ENCODE results near the gene NID2. TPM values are rescaled to one million over a fixed set of nuclear protein-coding genes. Genes with fewer than 3 reads are reported as not detected.

The NID2 gene
- total and polyA plus RNA-seq, 10 of the 15 experiments (the other 5 are each of a cell fraction or from before 2014, with no cell fraction given), result 0.04 to 0.49 (median 0.23) TPM; not detected in 3

DNA sequence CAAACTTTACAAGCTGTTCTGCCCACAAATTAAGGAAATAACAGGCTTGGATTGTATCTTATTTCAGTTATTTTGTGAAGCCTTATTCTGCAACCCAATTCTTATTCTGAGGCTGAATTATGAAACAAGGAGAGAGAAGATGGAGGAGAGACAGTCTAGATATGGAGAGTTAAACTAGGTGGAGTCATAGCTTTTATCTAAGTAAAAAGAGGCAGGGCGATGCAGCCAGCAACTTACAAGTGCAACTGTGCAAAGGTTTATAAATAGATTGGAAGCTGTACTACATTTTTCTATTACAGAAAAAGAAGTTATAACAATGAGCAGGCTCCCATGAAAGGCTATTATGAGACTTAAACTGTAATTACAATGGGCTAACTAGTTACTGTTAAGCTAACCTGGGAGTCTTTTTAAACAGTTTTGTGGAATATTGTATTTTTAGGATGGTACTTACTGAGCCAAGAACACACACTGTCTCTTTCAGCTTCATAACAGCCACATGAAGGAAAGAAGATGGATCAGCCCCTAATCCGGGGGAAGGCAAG is 22.4 kb downstream of the NID2 start:
- Histone ChIP-seq H3K79me2 (ENCODE audit: control insufficient read depth, insufficient read depth, low read length) (no peaks in the 10 kb centered on the region), H3K9me3 (replicated peaks; ENCODE audit: control insufficient read depth, insufficient read depth, low read length) (no peaks in the 10 kb centered on the region), H3K4me1 (ENCODE audit: control insufficient read depth, insufficient read depth, low read length) (no peaks in the 10 kb centered on the region), H3K27me3 (replicated peaks in 1 of 2; ENCODE audit: control insufficient read depth in 2 of 2, insufficient read depth in 2 of 2, low read length in 1 of 2) (peaks cover 0 to 4% of the 10 kb centered on the region in 2 experiments; a peak in 2 of 4 replicates), H3K36me3 (ENCODE audit: control insufficient read depth in 2 of 2, insufficient read depth in 2 of 2, low read length in 1 of 2) (no peaks in the 10 kb centered on the region), H4K20me1 (ENCODE audit: control insufficient read depth, insufficient read depth) (no peaks in the 10 kb centered on the region), H3K4me2 (ENCODE audit: control insufficient read depth, insufficient read depth) (no peak overlapping the region), H2AFZ (ENCODE audit: control insufficient read depth, low read depth, low read length) (no peak overlapping the region), H3K27ac (ENCODE audit: control insufficient read depth, insufficient read depth) (no peak overlapping the region), H3K4me3 (no peak overlapping the region), H3K9ac (ENCODE audit: control insufficient read depth, insufficient read depth, low read length) (no peak overlapping the region)
- intact Hi-C loops (cut with micrococcal nuclease; ENCODE audit: unreplicated experiment) (no loop called here), in situ Hi-C loops (cut with MboI) (loop anchor here (10.0 kb wide), 1 partner anchor 228 kb away; no protein-coding TSS in a partner anchor)
- ChIA-PET RAD21 (ENCODE audit: unreplicated experiment) (interaction anchor here (1.0 kb wide), 1 partner anchor 24 kb away, joined by 3 read pairs; no protein-coding TSS in a partner anchor), CTCF (interaction anchor here (1.2 to 1.7 kb wide), 2 partner anchors 24 to 51 kb away, joined by 3 to 5 read pairs; no protein-coding TSS in a partner anchor), SMC1A (ENCODE audit: uncharacterized antibody, unreplicated experiment) (interaction anchor here (0.6 to 2.0 kb wide), 3 partner anchors 21 to 1300 kb away, joined by 3 to 4 read pairs (median 3); no protein-coding TSS in a partner anchor), POLR2A (interaction anchor here (0.6 kb wide), 1 partner anchor 200 kb away, joined by 9 read pairs; no protein-coding TSS in a partner anchor)
- TF ChIP-seq ZNF207 (IDR thresholded peaks at IDR 0.05; ENCODE audit: borderline replicate concordance), result no peak
- TF ChIP-seq, protein P1, sequence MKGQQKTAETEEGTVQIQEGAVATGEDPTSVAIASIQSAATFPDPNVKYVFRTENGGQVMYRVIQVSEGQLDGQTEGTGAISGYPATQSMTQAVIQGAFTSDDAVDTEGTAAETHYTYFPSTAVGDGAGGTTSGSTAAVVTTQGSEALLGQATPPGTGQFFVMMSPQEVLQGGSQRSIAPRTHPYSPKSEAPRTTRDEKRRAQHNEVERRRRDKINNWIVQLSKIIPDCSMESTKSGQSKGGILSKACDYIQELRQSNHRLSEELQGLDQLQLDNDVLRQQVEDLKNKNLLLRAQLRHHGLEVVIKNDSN (IDR thresholded peaks at IDR 0.05; ENCODE audit: borderline replicate concordance, extremely low read length, insufficient read depth, low read depth, low read length), result no peak
- no TSS peak for BruUV-seq (replicated peaks)
- ATAC-seq, result no peak
- DNase-seq (ENCODE audit: low read depth, low spot score), result no peak
- FAIRE-seq, result no peak
- WGBS (ENCODE audit: insufficient coverage, insufficient replicate concordance, low lambda C conversion rate, missing lambda C conversion rate), result 54% methylated on average over 2 of the region's 2 CpGs

GRCh38 chr14:52044791-52045522 is 23.9 kb downstream of the NID2 start:
- no peak overlapping the region for H3K4me3 ChIP-seq
- H3K27ac ChIP-seq (ENCODE audit: control insufficient read depth, insufficient read depth), result no peak overlapping the region
- intact Hi-C loops (cut with micrococcal nuclease; ENCODE audit: unreplicated experiment), result no loop called here
- no peaks in the 10 kb centered on the region for H3K79me2 ChIP-seq (ENCODE audit: control insufficient read depth, insufficient read depth, low read length)
- CTCF ChIA-PET, result interaction anchor here (0.9 to 1.7 kb wide), 4 partner anchors 13 to 49 kb away, joined by 3 to 5 read pairs (median 4); no protein-coding TSS in a partner anchor
- no peaks in the 10 kb centered on the region for H4K20me1 ChIP-seq (ENCODE audit: control insufficient read depth, insufficient read depth)
- peaks cover 0 to 4% of the 10 kb centered on the region in 2 experiments; a peak in 2 of 4 replicates for H3K27me3 ChIP-seq (replicated peaks in 1 of 2; ENCODE audit: control insufficient read depth in 2 of 2, insufficient read depth in 2 of 2, low read length in 1 of 2)
- POLR2A ChIA-PET, result no interaction called here
- H3K36me3 ChIP-seq (ENCODE audit: control insufficient read depth in 2 of 2, insufficient read depth in 2 of 2, low read length in 1 of 2), result no peaks in the 10 kb centered on the region
- no peak for DNase-seq (ENCODE audit: low read depth, low spot score)
- no peak overlapping the region for H2AFZ ChIP-seq (ENCODE audit: control insufficient read depth, low read depth, low read length)
- H3K4me2 ChIP-seq (ENCODE audit: control insufficient read depth, insufficient read depth), result no peak overlapping the region
- H3K9me3 ChIP-seq (replicated peaks; ENCODE audit: control insufficient read depth, insufficient read depth, low read length), result no peaks in the 10 kb centered on the region
- ATAC-seq, result no peak
- SMC1A ChIA-PET (ENCODE audit: uncharacterized antibody, unreplicated experiment), result interaction anchor here (0.7 to 2.0 kb wide), 4 partner anchors 10 to 215 kb away, joined by 3 to 4 read pairs (median 3); no protein-coding TSS in a partner anchor
- no peaks in the 10 kb centered on the region for H3K4me1 ChIP-seq (ENCODE audit: control insufficient read depth, insufficient read depth, low read length)
- WGBS (ENCODE audit: insufficient coverage, insufficient replicate concordance, low lambda C conversion rate, missing lambda C conversion rate), result 40% methylated on average over 11 of the region's 11 CpGs
- no peak overlapping the region for H3K9ac ChIP-seq (ENCODE audit: control insufficient read depth, insufficient read depth, low read length)
- in situ Hi-C loops (cut with MboI), result loop anchor here (10.0 kb wide), 1 partner anchor 230 kb away; no protein-coding TSS in a partner anchor
- BruUV-seq (replicated peaks), result no TSS peak
- no peak for FAIRE-seq
- RAD21 ChIA-PET (ENCODE audit: unreplicated experiment), result no interaction called here
- TF ChIP-seq, protein P2, sequence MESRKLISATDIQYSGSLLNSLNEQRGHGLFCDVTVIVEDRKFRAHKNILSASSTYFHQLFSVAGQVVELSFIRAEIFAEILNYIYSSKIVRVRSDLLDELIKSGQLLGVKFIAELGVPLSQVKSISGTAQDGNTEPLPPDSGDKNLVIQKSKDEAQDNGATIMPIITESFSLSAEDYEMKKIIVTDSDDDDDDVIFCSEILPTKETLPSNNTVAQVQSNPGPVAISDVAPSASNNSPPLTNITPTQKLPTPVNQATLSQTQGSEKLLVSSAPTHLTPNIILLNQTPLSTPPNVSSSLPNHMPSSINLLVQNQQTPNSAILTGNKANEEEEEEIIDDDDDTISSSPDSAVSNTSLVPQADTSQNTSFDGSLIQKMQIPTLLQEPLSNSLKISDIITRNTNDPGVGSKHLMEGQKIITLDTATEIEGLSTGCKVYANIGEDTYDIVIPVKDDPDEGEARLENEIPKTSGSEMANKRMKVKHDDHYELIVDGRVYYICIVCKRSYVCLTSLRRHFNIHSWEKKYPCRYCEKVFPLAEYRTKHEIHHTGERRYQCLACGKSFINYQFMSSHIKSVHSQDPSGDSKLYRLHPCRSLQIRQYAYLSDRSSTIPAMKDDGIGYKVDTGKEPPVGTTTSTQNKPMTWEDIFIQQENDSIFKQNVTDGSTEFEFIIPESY (IDR thresholded peaks at IDR 0.05), result no peak
- no peak for TF ChIP-seq NBN (IDR thresholded peaks at IDR 0.05)
- TF ChIP-seq, protein P3, sequence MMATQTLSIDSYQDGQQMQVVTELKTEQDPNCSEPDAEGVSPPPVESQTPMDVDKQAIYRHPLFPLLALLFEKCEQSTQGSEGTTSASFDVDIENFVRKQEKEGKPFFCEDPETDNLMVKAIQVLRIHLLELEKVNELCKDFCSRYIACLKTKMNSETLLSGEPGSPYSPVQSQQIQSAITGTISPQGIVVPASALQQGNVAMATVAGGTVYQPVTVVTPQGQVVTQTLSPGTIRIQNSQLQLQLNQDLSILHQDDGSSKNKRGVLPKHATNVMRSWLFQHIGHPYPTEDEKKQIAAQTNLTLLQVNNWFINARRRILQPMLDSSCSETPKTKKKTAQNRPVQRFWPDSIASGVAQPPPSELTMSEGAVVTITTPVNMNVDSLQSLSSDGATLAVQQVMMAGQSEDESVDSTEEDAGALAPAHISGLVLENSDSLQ (IDR thresholded peaks at IDR 0.05), result no peak
- TF ChIP-seq BMI1 (IDR thresholded peaks at IDR 0.05; ENCODE audit: borderline replicate concordance), result no peak

All from GM12878 (cell line).